Measurements from ENCODE around the gene DRAM1. TPM values are rescaled to one million over a fixed set of nuclear protein-coding genes. Genes with fewer than 3 reads are reported as not detected.

Gene DRAM1
- total and polyA plus RNA-seq, 10 of the 15 experiments (the other 5 are each of a cell fraction or from before 2014, with no cell fraction given), result 22.4 to 91.5 (median 41.4) TPM

DNA sequence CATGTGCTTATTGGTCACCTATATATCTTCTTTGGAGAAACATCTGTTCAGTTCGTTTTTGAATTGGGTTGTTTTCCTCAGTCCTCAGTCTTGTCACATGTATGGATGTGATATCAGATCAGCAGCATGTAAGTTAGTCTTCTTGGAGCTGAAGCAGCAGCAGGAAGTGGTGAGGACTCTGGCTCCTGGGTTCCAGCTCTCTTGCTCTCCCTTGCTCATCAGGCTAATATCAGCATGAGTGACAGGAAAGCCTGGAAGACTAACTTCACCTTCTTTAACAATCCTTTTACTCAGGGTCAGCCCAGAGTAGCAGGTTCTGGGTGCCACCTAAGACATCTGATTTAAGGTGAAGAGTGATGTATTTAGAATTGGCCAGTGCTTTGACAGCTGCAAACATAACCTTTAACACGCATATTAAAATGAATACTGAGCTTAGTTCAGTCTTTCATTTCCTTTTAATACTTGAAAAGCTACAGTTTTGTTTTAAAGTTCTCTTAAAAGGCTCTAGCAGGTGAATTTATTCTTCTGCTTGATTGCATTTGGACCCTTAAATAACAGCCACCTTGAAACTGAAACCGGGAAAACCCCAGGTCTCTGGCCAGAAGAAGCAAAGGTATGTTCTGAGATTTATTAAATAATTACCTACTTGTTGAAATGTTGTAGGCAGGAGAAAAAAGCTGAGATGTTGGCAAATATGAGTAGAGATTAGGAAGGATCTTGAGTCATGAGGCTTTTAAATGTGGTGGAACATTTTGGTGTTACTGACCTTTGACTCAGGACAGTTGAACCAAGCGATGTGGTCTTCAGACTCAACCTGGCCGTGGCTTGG lies 54.3 kb downstream of the DRAM1 start (continued):
- TF ChIP-seq, protein P1, sequence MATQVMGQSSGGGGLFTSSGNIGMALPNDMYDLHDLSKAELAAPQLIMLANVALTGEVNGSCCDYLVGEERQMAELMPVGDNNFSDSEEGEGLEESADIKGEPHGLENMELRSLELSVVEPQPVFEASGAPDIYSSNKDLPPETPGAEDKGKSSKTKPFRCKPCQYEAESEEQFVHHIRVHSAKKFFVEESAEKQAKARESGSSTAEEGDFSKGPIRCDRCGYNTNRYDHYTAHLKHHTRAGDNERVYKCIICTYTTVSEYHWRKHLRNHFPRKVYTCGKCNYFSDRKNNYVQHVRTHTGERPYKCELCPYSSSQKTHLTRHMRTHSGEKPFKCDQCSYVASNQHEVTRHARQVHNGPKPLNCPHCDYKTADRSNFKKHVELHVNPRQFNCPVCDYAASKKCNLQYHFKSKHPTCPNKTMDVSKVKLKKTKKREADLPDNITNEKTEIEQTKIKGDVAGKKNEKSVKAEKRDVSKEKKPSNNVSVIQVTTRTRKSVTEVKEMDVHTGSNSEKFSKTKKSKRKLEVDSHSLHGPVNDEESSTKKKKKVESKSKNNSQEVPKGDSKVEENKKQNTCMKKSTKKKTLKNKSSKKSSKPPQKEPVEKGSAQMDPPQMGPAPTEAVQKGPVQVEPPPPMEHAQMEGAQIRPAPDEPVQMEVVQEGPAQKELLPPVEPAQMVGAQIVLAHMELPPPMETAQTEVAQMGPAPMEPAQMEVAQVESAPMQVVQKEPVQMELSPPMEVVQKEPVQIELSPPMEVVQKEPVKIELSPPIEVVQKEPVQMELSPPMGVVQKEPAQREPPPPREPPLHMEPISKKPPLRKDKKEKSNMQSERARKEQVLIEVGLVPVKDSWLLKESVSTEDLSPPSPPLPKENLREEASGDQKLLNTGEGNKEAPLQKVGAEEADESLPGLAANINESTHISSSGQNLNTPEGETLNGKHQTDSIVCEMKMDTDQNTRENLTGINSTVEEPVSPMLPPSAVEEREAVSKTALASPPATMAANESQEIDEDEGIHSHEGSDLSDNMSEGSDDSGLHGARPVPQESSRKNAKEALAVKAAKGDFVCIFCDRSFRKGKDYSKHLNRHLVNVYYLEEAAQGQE (IDR thresholded peaks at IDR 0.05; ENCODE audit: low read depth, low read length), result no peak
- TF ChIP-seq CBX5 (IDR thresholded peaks at IDR 0.05; ENCODE audit: low read depth) (no peak), MEF2B (IDR thresholded peaks at IDR 0.05; ENCODE audit: partially characterized antibody, poor library complexity, severe bottlenecking) (peak; percentile 88), GATAD2B (conservative IDR thresholded peaks at IDR 0.05; ENCODE audit: low read depth) (0 out of 2 replicates have a peak, but pooled peaks have one; percentile 18), JUNB (IDR thresholded peaks at IDR 0.05) (peak; percentile 70), POLR2AphosphoS5 (IDR thresholded peaks at IDR 0.05; ENCODE audit: low read length) (peak; percentile 68), FOXK2 (IDR thresholded peaks at IDR 0.05) (no peak), NBN (IDR thresholded peaks at IDR 0.05) (0 out of 2 replicates have a peak, but pooled peaks have one; percentile 53), MEF2A (IDR thresholded peaks at IDR 0.05; ENCODE audit: insufficient read depth, low read depth, low read length) (peak; percentile 82), ASH2L (IDR thresholded peaks at IDR 0.05; ENCODE audit: borderline replicate concordance, low read depth) (no peak), MYC (IDR thresholded peaks at IDR 0.05; ENCODE audit: insufficient read depth, insufficient read length, insufficient replicate concordance, low read length, severe bottlenecking) (no peak), SMARCA5 (IDR thresholded peaks at IDR 0.05) (peak; percentile 34; the same call in 1 of the 2 replicates), SREBF2 (IDR thresholded peaks at IDR 0.05; ENCODE audit: low read length) (no peak), YBX1 (IDR thresholded peaks at IDR 0.05) (no peak)
- TF ChIP-seq, protein P2, sequence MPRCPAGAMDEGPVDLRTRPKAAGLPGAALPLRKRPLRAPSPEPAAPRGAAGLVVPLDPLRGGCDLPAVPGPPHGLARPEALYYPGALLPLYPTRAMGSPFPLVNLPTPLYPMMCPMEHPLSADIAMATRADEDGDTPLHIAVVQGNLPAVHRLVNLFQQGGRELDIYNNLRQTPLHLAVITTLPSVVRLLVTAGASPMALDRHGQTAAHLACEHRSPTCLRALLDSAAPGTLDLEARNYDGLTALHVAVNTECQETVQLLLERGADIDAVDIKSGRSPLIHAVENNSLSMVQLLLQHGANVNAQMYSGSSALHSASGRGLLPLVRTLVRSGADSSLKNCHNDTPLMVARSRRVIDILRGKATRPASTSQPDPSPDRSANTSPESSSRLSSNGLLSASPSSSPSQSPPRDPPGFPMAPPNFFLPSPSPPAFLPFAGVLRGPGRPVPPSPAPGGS (IDR thresholded peaks at IDR 0.05; ENCODE audit: borderline replicate concordance, insufficient read depth, low read depth, low read length, poor library complexity, severe bottlenecking), result peak; percentile 33
- TF ChIP-seq, protein P3, sequence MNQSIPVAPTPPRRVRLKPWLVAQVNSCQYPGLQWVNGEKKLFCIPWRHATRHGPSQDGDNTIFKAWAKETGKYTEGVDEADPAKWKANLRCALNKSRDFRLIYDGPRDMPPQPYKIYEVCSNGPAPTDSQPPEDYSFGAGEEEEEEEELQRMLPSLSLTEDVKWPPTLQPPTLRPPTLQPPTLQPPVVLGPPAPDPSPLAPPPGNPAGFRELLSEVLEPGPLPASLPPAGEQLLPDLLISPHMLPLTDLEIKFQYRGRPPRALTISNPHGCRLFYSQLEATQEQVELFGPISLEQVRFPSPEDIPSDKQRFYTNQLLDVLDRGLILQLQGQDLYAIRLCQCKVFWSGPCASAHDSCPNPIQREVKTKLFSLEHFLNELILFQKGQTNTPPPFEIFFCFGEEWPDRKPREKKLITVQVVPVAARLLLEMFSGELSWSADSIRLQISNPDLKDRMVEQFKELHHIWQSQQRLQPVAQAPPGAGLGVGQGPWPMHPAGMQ (IDR thresholded peaks at IDR 0.05; ENCODE audit: borderline replicate concordance), result no peak
- TF ChIP-seq, protein P4, sequence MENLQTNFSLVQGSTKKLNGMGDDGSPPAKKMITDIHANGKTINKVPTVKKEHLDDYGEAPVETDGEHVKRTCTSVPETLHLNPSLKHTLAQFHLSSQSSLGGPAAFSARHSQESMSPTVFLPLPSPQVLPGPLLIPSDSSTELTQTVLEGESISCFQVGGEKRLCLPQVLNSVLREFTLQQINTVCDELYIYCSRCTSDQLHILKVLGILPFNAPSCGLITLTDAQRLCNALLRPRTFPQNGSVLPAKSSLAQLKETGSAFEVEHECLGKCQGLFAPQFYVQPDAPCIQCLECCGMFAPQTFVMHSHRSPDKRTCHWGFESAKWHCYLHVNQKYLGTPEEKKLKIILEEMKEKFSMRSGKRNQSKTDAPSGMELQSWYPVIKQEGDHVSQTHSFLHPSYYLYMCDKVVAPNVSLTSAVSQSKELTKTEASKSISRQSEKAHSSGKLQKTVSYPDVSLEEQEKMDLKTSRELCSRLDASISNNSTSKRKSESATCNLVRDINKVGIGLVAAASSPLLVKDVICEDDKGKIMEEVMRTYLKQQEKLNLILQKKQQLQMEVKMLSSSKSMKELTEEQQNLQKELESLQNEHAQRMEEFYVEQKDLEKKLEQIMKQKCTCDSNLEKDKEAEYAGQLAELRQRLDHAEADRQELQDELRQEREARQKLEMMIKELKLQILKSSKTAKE (IDR thresholded peaks at IDR 0.05; ENCODE audit: low read depth, poor library complexity, severe bottlenecking), result peak; percentile 68
